ENCODE results near the gene ZKSCAN2.

Gene ZKSCAN2

DNA sequence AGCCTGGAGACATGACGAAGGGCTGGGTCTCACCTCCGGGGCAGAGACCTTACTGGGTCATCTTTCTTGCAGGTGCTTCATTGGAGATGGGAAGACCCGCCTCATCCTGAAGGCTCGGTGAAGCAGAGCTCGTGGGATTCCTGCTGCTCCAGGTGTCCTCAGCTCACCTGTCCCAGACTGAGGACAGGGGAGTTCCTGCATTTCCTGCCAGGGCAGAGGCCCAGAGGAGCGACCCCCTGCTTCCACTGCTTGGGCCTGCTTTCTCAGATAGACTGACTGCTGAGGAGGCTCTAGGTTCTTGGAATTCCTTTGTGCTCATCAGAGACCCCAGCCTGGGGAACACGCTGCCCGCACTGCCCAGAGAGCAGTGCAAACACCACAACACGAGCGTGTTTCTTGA, 29.3 kb downstream of the ZKSCAN2 start:
- TF ChIP-seq, protein P1, sequence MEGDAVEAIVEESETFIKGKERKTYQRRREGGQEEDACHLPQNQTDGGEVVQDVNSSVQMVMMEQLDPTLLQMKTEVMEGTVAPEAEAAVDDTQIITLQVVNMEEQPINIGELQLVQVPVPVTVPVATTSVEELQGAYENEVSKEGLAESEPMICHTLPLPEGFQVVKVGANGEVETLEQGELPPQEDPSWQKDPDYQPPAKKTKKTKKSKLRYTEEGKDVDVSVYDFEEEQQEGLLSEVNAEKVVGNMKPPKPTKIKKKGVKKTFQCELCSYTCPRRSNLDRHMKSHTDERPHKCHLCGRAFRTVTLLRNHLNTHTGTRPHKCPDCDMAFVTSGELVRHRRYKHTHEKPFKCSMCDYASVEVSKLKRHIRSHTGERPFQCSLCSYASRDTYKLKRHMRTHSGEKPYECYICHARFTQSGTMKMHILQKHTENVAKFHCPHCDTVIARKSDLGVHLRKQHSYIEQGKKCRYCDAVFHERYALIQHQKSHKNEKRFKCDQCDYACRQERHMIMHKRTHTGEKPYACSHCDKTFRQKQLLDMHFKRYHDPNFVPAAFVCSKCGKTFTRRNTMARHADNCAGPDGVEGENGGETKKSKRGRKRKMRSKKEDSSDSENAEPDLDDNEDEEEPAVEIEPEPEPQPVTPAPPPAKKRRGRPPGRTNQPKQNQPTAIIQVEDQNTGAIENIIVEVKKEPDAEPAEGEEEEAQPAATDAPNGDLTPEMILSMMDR (IDR thresholded peaks at IDR 0.05; ENCODE audit: control insufficient read depth, insufficient read depth, low read depth, low read length, missing control alignments): no peak
- no peak overlapping the region for H3K4me3 ChIP-seq (ENCODE audit: control insufficient read depth, low read depth, low read length)
- no peak for DNase-seq (ENCODE audit: low read depth)

DNA sequence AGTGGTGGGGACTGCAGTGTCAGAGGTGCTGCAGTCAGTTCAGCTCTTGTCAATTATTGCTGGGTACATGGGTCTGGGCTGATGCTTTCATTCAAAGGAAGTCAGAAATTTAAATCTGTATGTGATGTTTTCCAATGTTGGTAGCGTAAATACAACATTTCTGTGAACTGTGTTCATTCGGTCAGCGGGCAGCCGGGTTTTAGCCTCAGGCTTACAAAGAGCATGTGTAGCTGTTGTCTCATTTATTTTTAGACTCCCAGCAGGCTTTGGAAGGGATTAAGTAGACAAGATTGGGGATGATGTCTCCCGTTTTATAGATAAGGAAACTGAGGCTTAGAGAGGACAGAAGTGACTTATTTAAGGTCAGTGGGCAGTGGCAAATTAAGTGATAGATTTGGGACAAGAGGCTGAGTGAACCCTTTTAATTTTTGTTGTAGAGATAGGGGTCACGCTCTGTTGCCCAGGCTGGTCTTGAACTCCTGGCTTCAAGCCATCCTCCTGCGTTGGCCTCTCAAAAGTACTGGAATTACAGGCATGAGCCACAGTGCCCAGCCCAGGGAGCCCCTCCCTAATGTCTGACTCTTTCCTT, 32.8 kb downstream of the ZKSCAN2 start:
- TF ChIP-seq, protein P1 (IDR thresholded peaks at IDR 0.05; ENCODE audit: control insufficient read depth, insufficient read depth, low read depth, low read length, missing control alignments): no peak
- no peak overlapping the region for H3K4me3 ChIP-seq (ENCODE audit: control insufficient read depth, low read depth, low read length)
- DNase-seq (ENCODE audit: low read depth): no peak

DNA sequence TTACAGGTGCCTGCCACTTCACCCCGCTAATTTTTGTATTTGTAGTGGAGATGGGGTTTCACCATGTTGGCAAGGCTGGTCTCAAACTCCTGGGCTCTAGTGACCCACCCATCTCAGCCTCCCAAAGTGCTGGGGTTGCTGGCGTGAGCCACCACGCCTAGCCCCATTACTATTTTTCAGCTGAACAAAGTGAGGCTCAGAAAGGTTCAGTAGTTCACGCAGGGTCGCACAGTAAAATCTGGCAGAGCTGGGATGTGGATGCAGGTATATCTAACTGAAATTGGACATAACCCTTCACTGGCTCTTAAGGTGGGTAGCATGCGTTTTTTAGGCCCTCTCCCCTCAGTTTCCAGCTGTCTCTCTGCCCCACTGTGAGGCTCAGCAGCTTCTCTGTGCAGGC, 33.7 kb downstream of the ZKSCAN2 start:
- TF ChIP-seq, protein P1 (IDR thresholded peaks at IDR 0.05; ENCODE audit: control insufficient read depth, insufficient read depth, low read depth, low read length, missing control alignments): no peak
- no peak for DNase-seq (ENCODE audit: low read depth)
- H3K4me3 ChIP-seq (ENCODE audit: control insufficient read depth, low read depth, low read length): no peak overlapping the region

DNA sequence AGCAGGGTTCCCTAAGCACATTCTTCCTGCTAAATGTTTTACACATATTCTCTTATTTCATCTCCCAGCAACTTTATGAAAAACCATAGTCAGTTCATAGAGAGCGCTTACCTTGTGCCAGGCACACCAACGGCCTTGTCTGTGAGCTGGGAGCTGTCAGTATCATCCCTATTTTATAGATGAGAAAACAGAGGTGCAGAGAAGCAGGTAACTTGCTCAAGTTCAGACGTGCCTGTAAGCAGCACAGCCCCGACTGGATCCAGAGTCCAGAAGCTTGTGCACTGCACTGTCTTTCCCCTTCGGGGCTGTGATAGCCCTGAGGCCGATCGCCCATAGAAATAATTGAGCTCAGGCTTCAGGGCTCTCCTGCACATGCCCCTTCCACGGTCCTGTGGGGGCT, 34.7 kb downstream of the ZKSCAN2 start:
- no peak overlapping the region for H3K4me3 ChIP-seq (ENCODE audit: control insufficient read depth, low read depth, low read length)
- no peak for DNase-seq (ENCODE audit: low read depth)
- TF ChIP-seq, protein P1 (IDR thresholded peaks at IDR 0.05; ENCODE audit: control insufficient read depth, insufficient read depth, low read depth, low read length, missing control alignments): no peak

DNA sequence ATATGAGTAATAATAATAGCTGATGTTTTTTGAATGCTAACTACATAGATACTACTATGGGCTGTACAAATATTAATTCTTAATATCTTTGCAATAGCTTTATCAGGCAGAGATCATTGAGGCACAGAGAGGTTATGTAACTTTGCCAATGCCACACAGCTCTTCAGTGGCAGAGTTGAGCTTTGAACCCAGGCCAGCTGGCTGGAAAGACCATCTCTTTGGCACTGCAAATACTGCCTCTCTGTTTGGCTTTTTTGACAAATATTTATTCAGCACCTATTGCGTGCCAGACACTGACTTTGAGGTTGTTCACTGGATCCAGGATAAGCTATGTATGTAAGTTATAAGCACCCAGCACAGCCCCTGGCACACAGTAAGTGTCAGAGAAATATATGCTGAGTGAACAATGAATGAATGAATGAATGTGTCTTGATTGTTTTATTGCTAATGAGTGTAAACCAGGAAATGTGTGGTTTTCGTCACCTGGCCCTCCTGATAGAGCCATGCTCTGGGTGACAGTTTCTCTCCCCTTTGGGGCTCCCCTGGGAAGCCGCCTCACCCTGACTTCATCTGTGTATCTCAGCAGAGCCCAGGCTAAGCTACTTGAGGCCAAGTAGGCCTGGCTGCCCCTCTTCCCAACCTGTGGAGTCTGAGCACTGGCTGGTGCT, 38.4 kb downstream of the ZKSCAN2 start:
- TF ChIP-seq, protein P1 (IDR thresholded peaks at IDR 0.05; ENCODE audit: control insufficient read depth, insufficient read depth, low read depth, low read length, missing control alignments): no peak
- no peak overlapping the region for H3K4me3 ChIP-seq (ENCODE audit: control insufficient read depth, low read depth, low read length)
- DNase-seq (ENCODE audit: low read depth): no peak

DNA sequence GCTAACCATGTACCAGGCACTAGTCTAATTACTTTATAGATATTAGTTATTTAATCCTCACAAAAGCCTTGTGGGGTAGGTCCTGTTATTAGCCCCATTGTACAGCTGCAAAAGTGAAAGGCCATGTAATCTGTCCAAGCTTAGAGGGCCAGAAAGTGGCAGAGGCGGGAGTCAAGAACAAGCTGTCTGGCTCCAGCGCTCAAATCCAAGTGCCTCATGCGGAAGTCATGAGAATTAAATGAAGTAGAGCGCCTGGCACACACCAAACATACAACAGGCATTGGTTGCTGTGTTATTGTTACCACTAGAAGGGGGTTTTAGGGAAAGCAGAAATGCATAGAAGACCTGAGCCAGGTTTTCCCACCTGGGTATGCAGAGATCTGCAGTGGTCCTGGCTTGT, 39.7 kb downstream of the ZKSCAN2 start:
- DNase-seq (ENCODE audit: low read depth): no peak
- H3K4me3 ChIP-seq (ENCODE audit: control insufficient read depth, low read depth, low read length): no peak overlapping the region
- TF ChIP-seq, protein P1 (IDR thresholded peaks at IDR 0.05; ENCODE audit: control insufficient read depth, insufficient read depth, low read depth, low read length, missing control alignments): no peak

Data from AG09309 (cell line).